GM10266 (cell line): ENCODE measurements around the gene AGAP1.

Experiments used
- DNase-seq: peaks from one replicate; pipeline ENCODE4 v3.0.0; 2012; ENCODE audit errors: extremely low spot score
- CTCF ChIP-seq: IDR thresholded peaks from 2 replicates; pipeline ENCODE4 v1.5.1; 2012; ENCODE audit warnings: mild to moderate bottlenecking, low read depth; ENCODE audit not compliant: control insufficient read depth, insufficient read depth; ENCODE audit errors: missing control alignments

Gene AGAP1

GRCh38 chr2:235923859-235924674, 430.2 kb downstream of the AGAP1 start:
- no peak for DNase-seq
- no peak for TF ChIP-seq CTCF

GRCh38 chr2:235924675-235925063, 430.8 kb downstream of the AGAP1 start:
- no peak for DNase-seq
- no peak for TF ChIP-seq CTCF

GRCh38 chr2:235925250-235925919, 431.5 kb downstream of the AGAP1 start:
- no peak for DNase-seq
- TF ChIP-seq CTCF: no peak

GRCh38 chr2:235926229-235926628, 432.4 kb downstream of the AGAP1 start:
- TF ChIP-seq CTCF: no peak
- DNase-seq: no peak

- no peak for DNase-seq
- no peak for TF ChIP-seq CTCF
These were observed 435.0 kb downstream of the AGAP1 start for GRCh38 chr2:235928751-235929370.

- no peak for TF ChIP-seq CTCF
- DNase-seq: no peak
These were observed 436.9 kb downstream of the AGAP1 start for GRCh38 chr2:235930701-235931100.

- no peak for DNase-seq
- no peak for TF ChIP-seq CTCF
These were observed 437.8 kb downstream of the AGAP1 start for GRCh38 chr2:235931676-235932075.
